ENCODE data around the gene THADA. TPM values are rescaled to one million over a fixed set of nuclear protein-coding genes. Genes with fewer than 3 reads are reported as not detected.

The THADA gene
- total and polyA plus RNA-seq, 12 donors: 7.5 to 18.0 (median 15.2) TPM

- intact Hi-C loops (cut with DNase I): loop anchor here in 6 of 10 donors (5.0 to 10.0 kb wide), 8 partner anchors 62 to 105 kb away; partner anchors contain the start of gene ZFP36L2 (in 3 of the 6)
- Histone ChIP-seq H3K27ac (peak overlapping the region in 8 of 10 donors; percentile 58 to 90 (median 86)), H3K27me3 (no peaks in the 10 kb centered on the region), H3K4me1 (peaks cover 13 to 97% (median 74%) of the 10 kb centered on the region in 9 donors), H3K36me3 (no peaks in the 10 kb centered on the region), H3K9me3 (peaks cover 0 to 10% (median 0%) of the 10 kb centered on the region in 11 donors), H3K4me3 (no peak overlapping the region)
- TF ChIP-seq CTCF (IDR thresholded peaks at IDR 0.05): no peak
- DNase-seq (no peak), ATAC-seq (no peak)
- 41 to 52% methylated on average over 5 of the region's 5 CpGs for WGBS, 2 donors
Observed at GRCh38 chr2:43329637-43330036, 266.2 kb downstream of the THADA start.

- 87 to 88% methylated on average over 3 of the region's 3 CpGs for WGBS, 2 donors
- intact Hi-C loops (cut with DNase I): no loop called here
- TF ChIP-seq CTCF (IDR thresholded peaks at IDR 0.05): no peak
- no peaks in the 10 kb centered on the region for H3K27me3 ChIP-seq
- peak overlapping the region in 7 of 10 donors; percentile 47 to 90 (median 86) for H3K27ac ChIP-seq
- DNase-seq (no peak), ATAC-seq (no peak)
- H3K36me3 ChIP-seq: no peaks in the 10 kb centered on the region
- H3K4me3 ChIP-seq: no peak overlapping the region
- peaks cover 8 to 97% (median 74%) of the 10 kb centered on the region in 9 donors for H3K4me1 ChIP-seq
- peaks cover 0 to 10% (median 0%) of the 10 kb centered on the region in 11 donors for H3K9me3 ChIP-seq
Observed at GRCh38 chr2:43328832-43329231, 267.0 kb downstream of the THADA start.

GRCh38 chr2:43328133-43328532 is 267.7 kb downstream of the THADA start:
- 38 to 59% methylated on average over 2 of the region's 2 CpGs for WGBS, 2 donors

GRCh38 chr2:43327119-43327518 is 268.7 kb downstream of the THADA start:
- no peak for DNase-seq
- Histone ChIP-seq H3K27ac (peak overlapping the region in 4 of 10 donors; percentile 12 to 90 (median 58)), H3K4me3 (no peak overlapping the region), H3K9me3 (peaks cover 0 to 10% (median 0%) of the 10 kb centered on the region in 11 donors), H3K27me3 (no peaks in the 10 kb centered on the region), H3K36me3 (no peaks in the 10 kb centered on the region), H3K4me1 (peaks cover 2 to 84% (median 62%) of the 10 kb centered on the region in 9 donors)
- intact Hi-C loops (cut with DNase I): no loop called here
- TF ChIP-seq CTCF (IDR thresholded peaks at IDR 0.05): no peak
- ATAC-seq: no peak
- 66 to 68% methylated on average over 1 of the region's 1 CpG for WGBS, 2 donors

More at GRCh38 chr2:43328133-43328532, 267.7 kb downstream of the THADA start:
- Histone ChIP-seq H3K36me3 (no peaks in the 10 kb centered on the region), H3K4me3 (no peak overlapping the region), H3K27ac (peak overlapping the region in 5 of 10 donors; percentile 2 to 90 (median 85)), H3K4me1 (peaks cover 7 to 95% (median 72%) of the 10 kb centered on the region in 9 donors), H3K9me3 (peaks cover 0 to 10% (median 0%) of the 10 kb centered on the region in 11 donors), H3K27me3 (no peaks in the 10 kb centered on the region)
- DNase-seq: peak in 1 of 2 donors; percentile 30
- intact Hi-C loops (cut with DNase I): no loop called here
- ATAC-seq: no peak
- no peak for TF ChIP-seq CTCF (IDR thresholded peaks at IDR 0.05)

All from heart right ventricle (tissue), 16 donors.